OCI-LY3 (cell line): ENCODE data around the gene DNAJC7.

Experiments used
- H2AFZ ChIP-seq: fragments of 200-600, 300-600 bp; shearing (Covaris generic); 2 replicates; pipeline ENCODE4 v1.6.0; 2014; ENCODE audit warnings: antibody characterized with exemption, low read depth, low read length
- H3K27ac ChIP-seq: fragments of 200-600, 300-600 bp; sonication (generic); 2 replicates; pipeline ENCODE4 v1.5.1; 2014; ENCODE audit warnings: mild to moderate bottlenecking, low read length, moderate library complexity, mixed read lengths
- H3K27me3 ChIP-seq: fragments of 200-600, 300-600 bp; sonication (generic); 2 replicates; pipeline ENCODE4 v1.6.1; 2014; ENCODE audit warnings: low read depth, low read length, mixed read lengths
- H3K36me3 ChIP-seq: fragments of 200-600, 300-600 bp; sonication (generic); replicated peaks from 2 replicates; pipeline ENCODE3; 2014; ENCODE audit warnings: low read depth, low read length, mixed read lengths
- H3K4me1 ChIP-seq: fragments of 300-600, 200-600 bp; sonication (generic); 2 replicates; pipeline ENCODE4 v1.6.1; 2014; ENCODE audit warnings: low read length, mixed read lengths
- H3K4me2 ChIP-seq: fragments of 200-600, 300-600 bp; sonication (generic); 2 replicates; pipeline ENCODE4 v1.6.1; 2014; ENCODE audit warnings: low read length, mixed read lengths
- H3K4me3 ChIP-seq: fragments of 300-600, 200-600 bp; sonication (generic); 2 replicates; pipeline ENCODE4 v1.5.1; 2014; ENCODE audit warnings: antibody characterized with exemption, mild to moderate bottlenecking, low read length, moderate library complexity
- H3K79me2 ChIP-seq: fragments of 300-600, 200-600 bp; shearing (Covaris generic); 2 replicates; pipeline ENCODE4 v1.6.1; 2014; ENCODE audit warnings: mild to moderate bottlenecking, low read length, mixed read lengths
- H3K9ac ChIP-seq: fragments of 300-600, 200-600 bp; shearing (Covaris generic); 2 replicates; pipeline ENCODE4 v1.6.0; 2014; ENCODE audit warnings: mild to moderate bottlenecking, low read length, moderate library complexity
- H3K9me3 ChIP-seq: fragments of 200-600, 300-600 bp; shearing (Covaris generic); 2 replicates; pipeline ENCODE4 v1.6.1; 2014; ENCODE audit warnings: low read length, mixed read lengths; ENCODE audit not compliant: insufficient read depth
- H4K20me1 ChIP-seq: fragments of 200-600, 300-600 bp; sonication (generic); 2 replicates; pipeline ENCODE4 v1.6.1; 2016; ENCODE audit warnings: low read length, mixed read lengths; ENCODE audit not compliant: insufficient read depth
- EZH2phosphoT487 ChIP-seq: fragments of 200-600 bp; shearing (Covaris generic); IDR thresholded peaks from 2 replicates; pipeline ENCODE4 v1.6.1; 2018; ENCODE audit warnings: antibody characterized with exemption, mixed run types, low read depth
- TF ChIP-seq, protein P1 (sequence below): fragments of 200-600, 300-600 bp; sonication (generic); IDR thresholded peaks from 2 replicates; pipeline ENCODE4 v1.5.1; 2014; ENCODE audit warnings: antibody characterized with exemption, low read length, low read depth

DNAJC7 gene

DNA sequence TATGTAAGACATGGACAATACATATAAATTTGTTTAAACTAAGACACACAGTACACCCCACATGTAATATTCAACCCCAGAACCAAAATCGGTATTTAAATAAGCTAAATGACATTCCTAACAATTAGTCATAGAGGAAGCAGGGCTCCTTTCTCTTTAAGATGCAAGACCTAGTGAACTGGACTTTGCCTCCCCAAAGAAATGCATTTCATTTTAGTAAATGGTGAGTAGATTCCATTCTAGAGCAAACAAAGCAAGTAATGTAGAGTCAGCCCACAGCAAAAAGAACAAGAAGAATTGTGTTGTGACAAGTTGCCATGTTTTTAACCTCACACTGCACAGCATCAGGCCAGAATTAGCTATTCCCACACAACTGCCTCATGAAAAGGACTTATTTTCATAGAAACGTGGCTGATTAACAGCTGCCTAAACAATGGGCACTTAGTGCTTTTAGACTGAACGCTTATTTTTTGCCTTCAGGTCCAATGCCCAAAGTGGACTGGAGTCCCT lies 14.4 kb downstream of the DNAJC7 start:
- H4K20me1 ChIP-seq = peaks cover 37% of the 10 kb centered on the region
- H3K4me1 ChIP-seq = peaks cover 5% of the 10 kb centered on the region; the same call in 1 of the 2 replicates
- peaks cover 75% of the 10 kb centered on the region for H3K79me2 ChIP-seq
- no peaks in the 10 kb centered on the region for H3K27me3 ChIP-seq
- H3K9me3 ChIP-seq = no peaks in the 10 kb centered on the region
- H2AFZ ChIP-seq = no peak overlapping the region
- peaks cover 36% of the 10 kb centered on the region for H3K36me3 ChIP-seq
- H3K4me3 ChIP-seq = no peak overlapping the region
- no peak overlapping the region for H3K4me2 ChIP-seq
- H3K9ac ChIP-seq = no peak overlapping the region
- H3K27ac ChIP-seq = no peak overlapping the region
- TF ChIP-seq, protein P1, sequence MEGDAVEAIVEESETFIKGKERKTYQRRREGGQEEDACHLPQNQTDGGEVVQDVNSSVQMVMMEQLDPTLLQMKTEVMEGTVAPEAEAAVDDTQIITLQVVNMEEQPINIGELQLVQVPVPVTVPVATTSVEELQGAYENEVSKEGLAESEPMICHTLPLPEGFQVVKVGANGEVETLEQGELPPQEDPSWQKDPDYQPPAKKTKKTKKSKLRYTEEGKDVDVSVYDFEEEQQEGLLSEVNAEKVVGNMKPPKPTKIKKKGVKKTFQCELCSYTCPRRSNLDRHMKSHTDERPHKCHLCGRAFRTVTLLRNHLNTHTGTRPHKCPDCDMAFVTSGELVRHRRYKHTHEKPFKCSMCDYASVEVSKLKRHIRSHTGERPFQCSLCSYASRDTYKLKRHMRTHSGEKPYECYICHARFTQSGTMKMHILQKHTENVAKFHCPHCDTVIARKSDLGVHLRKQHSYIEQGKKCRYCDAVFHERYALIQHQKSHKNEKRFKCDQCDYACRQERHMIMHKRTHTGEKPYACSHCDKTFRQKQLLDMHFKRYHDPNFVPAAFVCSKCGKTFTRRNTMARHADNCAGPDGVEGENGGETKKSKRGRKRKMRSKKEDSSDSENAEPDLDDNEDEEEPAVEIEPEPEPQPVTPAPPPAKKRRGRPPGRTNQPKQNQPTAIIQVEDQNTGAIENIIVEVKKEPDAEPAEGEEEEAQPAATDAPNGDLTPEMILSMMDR = no peak
- TF ChIP-seq EZH2phosphoT487 = no peak

DNA sequence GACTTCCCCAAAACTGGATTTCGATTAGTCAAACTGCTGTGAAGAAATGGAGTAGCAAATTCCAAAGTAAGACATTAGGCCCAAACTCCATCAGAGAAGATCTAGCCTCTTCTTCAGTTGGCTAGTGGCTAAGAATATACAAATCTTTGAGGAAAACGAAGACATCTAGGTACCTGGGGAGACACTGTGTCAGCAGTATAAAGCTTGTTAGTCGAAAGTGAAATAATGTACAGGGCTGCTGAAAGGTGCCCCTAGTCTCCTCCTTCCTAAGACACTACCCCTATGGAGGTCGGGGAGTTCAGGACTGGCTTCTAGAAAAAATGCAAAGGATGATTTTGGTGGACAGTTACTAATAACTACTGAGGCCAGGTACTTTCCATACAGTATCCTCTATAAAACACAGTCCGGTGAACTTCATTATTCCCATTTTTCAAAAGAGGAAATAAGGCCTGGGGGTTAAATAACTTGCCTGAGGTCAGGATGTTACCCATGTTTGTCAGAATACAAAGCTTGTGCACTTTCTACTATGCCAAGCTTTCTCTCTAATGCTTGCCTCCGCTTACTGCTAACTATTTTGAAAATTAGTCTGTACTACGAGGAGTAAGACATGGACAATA lies 15.0 kb downstream of the DNAJC7 start:
- no peak overlapping the region for H3K9ac ChIP-seq
- H3K36me3 ChIP-seq = peaks cover 38% of the 10 kb centered on the region
- H3K4me1 ChIP-seq = peaks cover 11% of the 10 kb centered on the region
- H3K79me2 ChIP-seq = peaks cover 69% of the 10 kb centered on the region
- no peak overlapping the region for H3K4me2 ChIP-seq
- H3K27ac ChIP-seq = no peak overlapping the region
- H3K9me3 ChIP-seq = no peaks in the 10 kb centered on the region
- H4K20me1 ChIP-seq = peaks cover 35% of the 10 kb centered on the region
- H3K4me3 ChIP-seq = no peak overlapping the region
- TF ChIP-seq, protein P1 = no peak
- no peak for TF ChIP-seq EZH2phosphoT487
- H2AFZ ChIP-seq = no peak overlapping the region
- H3K27me3 ChIP-seq = no peaks in the 10 kb centered on the region

DNA sequence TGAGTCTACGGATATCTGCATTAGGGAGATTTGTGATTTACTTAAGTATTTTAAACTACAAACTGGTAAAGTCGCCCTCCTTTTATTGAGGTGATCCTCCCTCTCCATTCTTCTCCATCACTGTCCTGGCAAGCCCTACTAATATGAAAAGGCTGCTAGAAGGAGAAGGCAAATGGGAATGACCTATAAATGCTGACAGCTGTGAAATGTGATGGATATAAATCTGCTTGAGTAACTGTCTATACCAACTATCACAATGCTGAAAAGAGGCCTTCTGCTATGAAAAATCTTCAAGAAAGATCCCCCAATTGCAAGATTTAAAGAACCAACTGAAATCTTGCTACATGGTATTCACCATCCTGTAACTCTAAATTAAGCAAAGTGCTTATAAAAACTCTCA lies 15.5 kb downstream of the DNAJC7 start:
- peaks cover 64% of the 10 kb centered on the region for H3K79me2 ChIP-seq
- H3K9me3 ChIP-seq = no peaks in the 10 kb centered on the region
- H3K4me2 ChIP-seq = no peak overlapping the region
- peaks cover 32% of the 10 kb centered on the region for H4K20me1 ChIP-seq
- H3K4me1 ChIP-seq = peaks cover 16% of the 10 kb centered on the region
- H3K27ac ChIP-seq = no peak overlapping the region
- H3K27me3 ChIP-seq = no peaks in the 10 kb centered on the region
- H3K36me3 ChIP-seq = peaks cover 41% of the 10 kb centered on the region
- no peak overlapping the region for H3K9ac ChIP-seq
- H3K4me3 ChIP-seq = no peak overlapping the region
- TF ChIP-seq, protein P1 = no peak
- TF ChIP-seq EZH2phosphoT487 = no peak
- no peak overlapping the region for H2AFZ ChIP-seq

DNA sequence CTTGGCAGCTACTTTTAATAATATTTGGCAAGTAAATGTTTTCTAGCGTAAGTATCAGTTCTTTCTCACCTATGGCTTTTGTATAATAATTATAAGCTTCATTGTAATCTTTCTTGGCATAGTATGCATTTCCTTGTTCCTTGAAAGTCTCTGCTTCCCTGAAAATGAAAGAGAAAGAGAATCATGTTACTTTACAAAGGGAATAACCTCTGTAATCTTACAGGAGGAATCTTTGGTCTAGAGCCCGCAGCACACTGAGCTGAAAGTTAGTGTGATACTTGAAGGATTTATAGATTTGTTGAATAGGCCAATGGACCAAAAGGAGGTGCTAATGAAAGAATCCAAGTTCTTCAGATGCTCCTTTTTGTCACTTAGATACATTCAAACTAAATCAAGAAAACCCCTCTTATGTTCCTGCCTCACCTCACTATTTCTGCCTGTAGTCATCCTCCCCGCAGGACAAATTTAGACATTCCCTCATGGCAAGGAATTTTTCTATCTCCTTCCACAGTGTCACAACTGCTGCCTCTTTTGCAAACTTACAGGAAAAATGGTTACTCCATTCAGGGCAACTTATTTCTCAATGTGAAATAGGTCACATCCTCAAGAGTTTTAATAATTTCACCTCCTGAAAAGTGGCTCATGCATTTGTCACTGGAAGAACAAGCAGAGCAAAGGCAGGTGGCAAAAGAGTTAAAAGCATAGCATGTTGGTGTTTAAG lies 16.7 kb downstream of the DNAJC7 start:
- Histone ChIP-seq H3K4me3 (no peak overlapping the region), H3K79me2 (peaks cover 53% of the 10 kb centered on the region), H3K9ac (no peak overlapping the region), H3K4me2 (no peak overlapping the region), H3K27ac (no peak overlapping the region), H3K4me1 (peaks cover 28% of the 10 kb centered on the region), H3K27me3 (no peaks in the 10 kb centered on the region), H4K20me1 (peaks cover 31% of the 10 kb centered on the region), H2AFZ (no peak overlapping the region), H3K36me3 (peaks cover 44% of the 10 kb centered on the region), H3K9me3 (no peaks in the 10 kb centered on the region)
- TF ChIP-seq, protein P1 = no peak
- no peak for TF ChIP-seq EZH2phosphoT487
